C4-2B (cell line): ENCODE data around the gene MLLT10.

ENCODE experiments used
- CTCF ChIP-seq: fragments of 450-650 bp; conservative IDR thresholded peaks from 2 replicates; pipeline ENCODE4 v1.5.1; 2017; ENCODE audit warnings: mild to moderate bottlenecking
- ZFX ChIP-seq: fragments of 450-650 bp; IDR thresholded peaks from 2 replicates; pipeline ENCODE4 v1.6.1; 2017

- TF ChIP-seq CTCF (no peak), ZFX (no peak)
Observed at GRCh38 chr10:21673668-21674067, 139.6 kb downstream of the MLLT10 start.
